ENCODE results near the gene FZD8. TPM values are rescaled to one million over a fixed set of nuclear protein-coding genes. Genes with fewer than 3 reads are reported as not detected.

The FZD8 gene
- total RNA-seq, 1 donor from 2014 or later: 9.0 TPM

- intact Hi-C loops (cut with DNase I): no loop called here
- no peak for DNase-seq (ENCODE audit: missing footprints)
- ATAC-seq: no peak
These were observed 29.0 kb downstream of the FZD8 start for GRCh38 chr10:35613107-35613440.

GRCh38 chr10:35612385-35613106, 29.6 kb downstream of the FZD8 start:
- ATAC-seq: no peak
- intact Hi-C loops (cut with DNase I): no loop called here
- no peak for DNase-seq (ENCODE audit: missing footprints)

- intact Hi-C loops (cut with DNase I): no loop called here
- DNase-seq (ENCODE audit: missing footprints): no peak
- ATAC-seq: no peak
These were observed 30.3 kb downstream of the FZD8 start for GRCh38 chr10:35611750-35612149.

- ATAC-seq: no peak
- intact Hi-C loops (cut with DNase I): loop anchor here (1.0 kb wide), 1 partner anchor 20 kb away; no protein-coding TSS in a partner anchor
- DNase-seq (ENCODE audit: missing footprints): no peak
These were observed 33.8 kb downstream of the FZD8 start for GRCh38 chr10:35608328-35608672.

GRCh38 chr10:35607475-35608327, 34.4 kb downstream of the FZD8 start:
- DNase-seq (ENCODE audit: missing footprints) (no peak), ATAC-seq (no peak)
- intact Hi-C loops (cut with DNase I): loop anchor here (1.0 kb wide), 1 partner anchor 19 kb away; no protein-coding TSS in a partner anchor

- ATAC-seq (no peak), DNase-seq (ENCODE audit: missing footprints) (no peak)
- intact Hi-C loops (cut with DNase I): no loop called here
These were observed 35.7 kb downstream of the FZD8 start for GRCh38 chr10:35606430-35606829.

- DNase-seq (ENCODE audit: missing footprints) (no peak), ATAC-seq (no peak)
- intact Hi-C loops (cut with DNase I): no loop called here
These were observed 36.9 kb downstream of the FZD8 start, which contains the start of gene GJD4 for GRCh38 chr10:35605191-35605590. Gene GJD4, plus strand, starts transcription at chr10:35605341. Its CDS starts 227 bp downstream, at chr10:35605568.

- ATAC-seq (no peak), DNase-seq (ENCODE audit: missing footprints) (no peak)
- intact Hi-C loops (cut with DNase I): no loop called here
These were observed 41.9 kb downstream of the FZD8 start for GRCh38 chr10:35600193-35600592.

- no peak for ATAC-seq
- intact Hi-C loops (cut with DNase I): loop anchor here (10.0 kb wide), 1 partner anchor 354 kb away; no protein-coding TSS in a partner anchor
- no peak for DNase-seq (ENCODE audit: missing footprints)
These were observed 43.7 kb downstream of the FZD8 start for GRCh38 chr10:35598379-35598778.

- DNase-seq (ENCODE audit: missing footprints) (no peak), ATAC-seq (no peak)
- intact Hi-C loops (cut with DNase I): loop anchor here (10.0 kb wide), 1 partner anchor 350 kb away; no protein-coding TSS in a partner anchor
These were observed 47.0 kb downstream of the FZD8 start for GRCh38 chr10:35595106-35595505.

GRCh38 chr10:35594115-35595079, 47.7 kb downstream of the FZD8 start:
- no peak for DNase-seq (ENCODE audit: missing footprints)
- no peak for ATAC-seq
- intact Hi-C loops (cut with DNase I): loop anchor here (10.0 kb wide), 1 partner anchor 350 kb away; no protein-coding TSS in a partner anchor

- intact Hi-C loops (cut with DNase I): loop anchor here (10.0 kb wide), 1 partner anchor 348 kb away; no protein-coding TSS in a partner anchor
- ATAC-seq: no peak
- DNase-seq (ENCODE audit: missing footprints): no peak
These were observed 49.7 kb downstream of the FZD8 start for GRCh38 chr10:35592441-35592840.

- DNase-seq (ENCODE audit: missing footprints) (no peak), ATAC-seq (no peak)
- intact Hi-C loops (cut with DNase I): loop anchor here (1.0 kb wide), 1 partner anchor 19 kb away; no protein-coding TSS in a partner anchor
These were observed 53.3 kb downstream of the FZD8 start for GRCh38 chr10:35588836-35589235.

Other genes starting within 250 kb of the FZD8 start
- gene GJD4, start 37.0 kb downstream of the FZD8 start, total RNA-seq: not detected